Suppressor macrophage treated with lipopolysaccharide for 1 hour (primary cell): ENCODE measurements around the gene PTPRK.

Experiments used
- DNase-seq, 3 donors: peaks; one replicate each; pipeline ENCODE4 v3.0.0-alpha.2; 2020 to 2022

PTPRK gene

DNA sequence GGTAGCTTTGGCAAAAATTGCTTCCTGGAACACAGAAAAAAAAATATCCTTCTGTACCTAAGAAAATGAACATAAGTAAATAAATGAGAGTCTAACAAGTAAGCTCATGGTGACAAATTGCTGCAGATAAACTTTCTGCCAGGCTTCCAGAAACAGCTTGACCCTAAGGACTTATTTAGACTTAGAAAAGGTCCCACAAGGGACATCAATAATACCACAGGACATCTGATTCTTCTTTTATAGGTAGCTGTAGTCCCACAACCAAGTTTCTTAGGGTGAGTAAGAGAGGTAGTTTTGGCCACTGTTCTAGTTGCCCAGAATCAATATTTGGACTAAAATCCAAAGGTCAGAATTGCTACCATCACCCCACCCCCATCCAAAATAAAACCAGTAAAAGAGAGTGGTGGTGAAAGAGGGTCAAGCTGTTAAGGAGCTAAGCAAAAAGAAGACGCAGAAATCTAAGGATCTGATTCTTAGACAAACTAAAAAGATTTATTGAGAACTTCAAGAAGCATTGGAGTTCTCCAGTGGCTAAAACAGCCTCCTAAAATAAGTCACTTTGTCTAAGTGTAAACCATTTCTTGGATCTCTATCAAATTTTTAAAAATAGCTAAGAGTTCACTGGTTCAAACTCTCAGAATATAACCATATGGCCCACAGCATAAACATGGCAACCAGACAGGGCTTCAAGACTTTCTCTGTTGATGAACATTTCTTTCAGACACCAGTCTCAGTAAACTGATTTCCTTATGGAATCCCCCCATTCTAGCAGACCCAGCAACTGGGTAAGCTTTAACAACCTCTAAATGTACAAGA, 180.6 kb downstream of the PTPRK start:
- no peak for DNase-seq

DNA sequence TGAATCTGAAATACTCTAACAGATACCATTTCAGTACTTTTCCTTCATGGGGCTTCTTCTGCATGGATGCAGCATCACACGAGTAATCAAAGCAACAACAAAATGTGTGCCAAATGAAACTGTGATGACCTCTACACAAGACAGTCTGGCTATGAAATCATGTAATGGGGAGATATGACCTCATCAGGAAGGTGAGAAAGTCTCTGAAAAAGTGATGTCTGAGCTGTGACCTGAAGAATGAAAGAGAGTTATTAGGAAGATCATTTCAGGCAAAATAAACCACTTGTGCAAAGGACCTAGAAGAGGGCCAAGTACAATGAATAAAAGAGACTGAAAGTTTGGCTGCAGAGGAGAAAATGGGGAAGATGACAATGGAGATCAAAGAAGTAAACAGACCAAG, 182.8 kb downstream of the PTPRK start:
- DNase-seq: no peak

DNA sequence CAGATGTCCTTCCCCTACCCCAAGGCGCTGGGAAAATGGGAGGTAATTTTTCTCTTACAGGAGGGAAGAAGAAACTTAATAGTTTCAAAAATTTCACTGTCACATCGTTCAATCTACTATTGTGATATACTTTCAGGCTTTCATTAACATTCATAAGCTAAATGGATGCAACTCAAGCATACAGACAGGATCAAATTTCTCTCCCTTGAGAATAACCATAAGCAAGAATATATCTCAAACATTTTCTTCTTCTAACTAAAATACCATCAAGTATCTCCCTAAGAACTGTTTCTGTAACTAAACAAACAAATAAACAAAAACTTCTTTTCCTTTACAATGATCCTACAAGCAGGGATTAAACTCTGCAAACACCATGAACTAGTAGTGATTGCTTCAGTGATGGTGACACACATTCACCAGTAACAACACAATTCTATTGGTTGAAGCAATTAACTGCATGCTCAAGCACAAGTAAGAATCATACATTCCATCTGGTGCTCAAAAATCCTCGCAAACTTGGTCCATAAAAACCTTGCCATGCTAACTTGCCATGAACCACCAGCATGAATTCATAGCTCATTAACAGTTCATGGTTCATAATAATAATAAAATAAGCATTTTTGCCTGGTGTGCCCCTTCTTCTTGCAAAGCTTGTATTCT, 183.8 kb downstream of the PTPRK start:
- no peak for DNase-seq

DNA sequence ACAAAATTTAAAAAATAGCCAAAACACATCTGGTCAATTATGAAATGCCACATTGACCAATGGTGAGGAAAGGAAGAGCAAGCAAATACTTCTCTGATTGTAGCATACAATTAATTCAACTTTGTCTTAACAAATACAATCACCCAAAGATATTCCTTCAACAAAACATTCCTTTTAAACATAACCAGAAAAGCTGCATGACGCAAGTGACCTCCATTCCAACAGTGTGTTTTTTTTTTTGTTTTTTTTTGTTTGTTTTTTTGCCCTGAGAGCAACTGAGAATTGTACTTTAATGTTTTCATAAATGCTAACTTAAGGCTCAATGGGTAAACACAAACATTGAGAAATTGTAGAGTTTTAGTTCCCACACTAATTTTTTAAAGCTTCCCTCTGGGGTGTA, 184.4 kb downstream of the PTPRK start:
- DNase-seq: no peak

DNA sequence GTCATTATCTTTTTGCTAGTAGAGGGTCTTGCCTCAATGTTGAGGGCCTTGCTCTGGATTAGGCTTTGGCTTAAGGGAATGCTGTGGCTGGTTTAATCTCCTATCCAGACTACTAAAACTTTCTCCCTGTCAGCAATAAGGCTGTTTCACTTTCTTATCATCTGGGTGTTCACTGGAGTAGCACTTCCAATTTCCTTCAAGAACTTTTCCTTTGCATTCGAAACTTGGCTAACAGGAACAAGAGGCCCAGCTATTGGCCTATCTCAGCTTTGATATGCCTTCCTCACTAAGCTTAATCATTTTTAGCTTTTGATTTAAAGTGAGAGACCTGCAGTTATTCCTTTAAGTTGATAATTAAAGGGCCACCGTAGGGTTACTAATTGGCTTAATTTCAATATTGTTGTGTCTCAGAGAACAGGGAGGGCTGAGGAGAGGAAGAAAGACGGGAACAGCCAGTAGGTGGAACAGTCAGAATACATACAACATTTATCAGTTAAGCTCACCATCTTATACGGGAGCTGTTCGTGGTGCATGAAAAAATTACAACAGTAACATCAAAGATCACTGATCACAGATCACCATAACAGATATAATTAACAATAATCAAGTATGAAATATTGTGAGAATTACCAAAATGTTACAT, 186.7 kb downstream of the PTPRK start:
- DNase-seq: no peak

DNA sequence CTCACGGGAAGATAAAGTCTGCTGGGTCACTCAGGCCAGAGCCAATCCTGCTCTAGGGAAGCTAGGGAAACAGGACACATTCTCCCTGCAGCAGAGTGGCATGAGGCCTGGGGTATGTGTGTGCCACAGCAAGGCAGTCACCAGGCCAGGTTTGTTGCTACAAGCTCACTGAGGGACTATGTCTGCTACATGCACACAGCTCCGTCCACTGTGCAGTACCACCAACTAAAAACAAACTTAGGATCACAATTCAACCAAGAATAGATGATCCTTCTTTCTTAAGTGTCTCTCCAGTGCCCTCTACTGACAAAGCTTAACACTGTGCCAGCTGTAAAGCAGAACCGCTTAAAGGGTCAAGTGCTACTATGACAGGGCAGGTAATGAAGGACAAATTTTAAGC, 192.5 kb downstream of the PTPRK start:
- peak; percentile 50 to 69 (median 63) for DNase-seq

DNA sequence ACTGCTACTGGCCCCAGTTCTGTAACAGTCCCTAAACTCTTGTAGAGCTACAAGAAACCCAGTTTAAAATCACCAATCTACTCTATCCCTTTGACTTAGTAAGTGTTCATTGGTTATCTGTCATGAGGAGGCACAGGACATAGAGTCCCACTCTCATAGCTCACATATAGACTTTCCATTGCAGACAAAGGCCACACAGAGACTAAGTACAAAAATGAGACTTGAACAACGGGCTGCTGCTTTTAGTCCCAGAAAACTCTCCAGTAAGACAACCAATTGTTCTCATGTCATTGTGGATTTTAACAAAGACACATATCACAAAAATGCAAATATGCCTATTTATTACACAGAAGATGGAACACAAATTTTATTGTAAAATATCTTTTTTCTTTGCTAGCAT, 197.4 kb downstream of the PTPRK start:
- no peak for DNase-seq

DNA sequence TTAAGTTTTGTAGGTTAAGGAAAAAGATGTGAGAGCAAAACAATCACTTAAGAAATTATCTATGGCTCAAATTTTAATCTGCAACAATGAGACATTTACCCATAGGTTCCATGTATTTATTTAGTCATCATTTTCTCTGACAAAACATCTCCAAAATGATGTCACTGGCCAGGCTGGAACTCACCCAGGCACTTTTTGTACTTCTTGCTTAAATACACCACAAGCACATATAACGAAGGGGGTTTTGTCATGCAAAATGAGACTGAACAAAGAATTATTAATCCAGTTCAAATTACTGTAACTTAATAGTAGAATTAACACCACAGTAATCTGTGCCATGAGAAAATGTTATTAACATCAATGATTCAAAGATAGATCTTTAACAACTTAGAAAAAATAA, 200.5 kb downstream of the PTPRK start:
- DNase-seq: no peak

DNA sequence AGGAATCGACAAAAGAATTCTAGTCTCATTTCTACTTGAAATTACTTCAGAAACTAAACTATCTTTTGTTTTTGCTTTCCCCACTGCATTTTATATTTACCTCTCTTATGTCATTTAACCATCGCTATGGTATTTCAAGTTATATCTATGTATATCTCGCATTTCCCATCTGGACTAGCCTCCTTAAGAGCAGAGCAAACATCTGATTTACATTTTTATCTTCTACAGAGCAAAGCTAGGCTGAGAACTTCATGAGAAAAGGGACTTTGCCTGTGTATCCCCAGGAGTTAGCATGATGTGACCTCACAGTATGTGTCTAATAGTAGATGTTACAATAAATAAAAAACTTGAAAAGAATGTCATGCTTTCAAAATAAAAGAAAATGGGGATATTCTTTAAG, 201.2 kb downstream of the PTPRK start:
- DNase-seq: no peak

DNA sequence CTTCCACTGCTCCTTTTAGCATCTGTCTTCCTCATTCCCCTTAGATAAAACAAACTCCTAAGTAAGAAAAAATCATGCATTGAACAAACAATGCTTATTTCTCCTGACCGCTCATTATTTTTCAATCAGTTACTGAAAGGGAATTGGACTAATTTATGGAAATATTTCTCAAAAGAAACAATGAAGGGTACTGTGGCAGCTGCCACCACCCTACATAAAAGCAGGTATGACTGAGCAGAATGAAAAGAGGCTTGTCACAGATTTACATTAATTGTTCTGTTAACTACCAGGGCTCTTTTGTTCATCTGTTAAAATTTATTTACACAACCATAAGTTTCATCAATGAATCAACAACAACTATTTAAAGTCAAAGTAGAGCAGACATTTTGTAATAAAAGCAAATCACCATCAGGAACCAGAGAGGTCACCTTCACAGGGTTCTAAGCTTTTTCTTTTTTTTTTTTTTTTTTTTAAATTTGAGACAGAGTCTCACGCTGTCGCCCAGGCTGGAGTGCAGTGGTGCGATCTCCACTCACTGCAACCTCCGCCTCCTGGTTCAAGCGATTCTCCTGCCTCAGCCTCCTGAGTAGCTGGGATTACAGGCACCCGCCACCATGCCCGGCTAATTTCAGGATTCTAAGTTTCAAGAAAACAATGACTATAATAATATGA, 204.0 kb downstream of the PTPRK start:
- no peak for DNase-seq

DNA sequence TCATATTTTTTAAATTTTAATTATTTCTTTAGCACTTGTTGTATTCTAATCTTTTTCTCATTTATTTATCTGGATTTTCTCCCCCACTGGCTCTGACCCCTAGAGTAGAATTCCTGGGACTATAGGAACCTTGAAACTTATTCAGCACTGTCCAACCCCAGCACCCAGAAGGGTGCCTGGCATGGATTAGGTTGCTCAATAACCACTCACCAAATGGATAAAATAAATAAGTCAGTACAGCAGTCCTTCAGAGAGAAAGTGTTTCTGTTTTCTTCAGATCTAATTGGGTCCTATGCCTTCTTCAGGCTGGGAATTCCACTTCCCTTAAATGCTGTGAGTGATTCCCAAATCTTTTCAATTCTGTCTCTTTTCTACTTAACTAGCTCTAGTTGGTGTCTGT, 206.2 kb downstream of the PTPRK start:
- no peak for DNase-seq

DNA sequence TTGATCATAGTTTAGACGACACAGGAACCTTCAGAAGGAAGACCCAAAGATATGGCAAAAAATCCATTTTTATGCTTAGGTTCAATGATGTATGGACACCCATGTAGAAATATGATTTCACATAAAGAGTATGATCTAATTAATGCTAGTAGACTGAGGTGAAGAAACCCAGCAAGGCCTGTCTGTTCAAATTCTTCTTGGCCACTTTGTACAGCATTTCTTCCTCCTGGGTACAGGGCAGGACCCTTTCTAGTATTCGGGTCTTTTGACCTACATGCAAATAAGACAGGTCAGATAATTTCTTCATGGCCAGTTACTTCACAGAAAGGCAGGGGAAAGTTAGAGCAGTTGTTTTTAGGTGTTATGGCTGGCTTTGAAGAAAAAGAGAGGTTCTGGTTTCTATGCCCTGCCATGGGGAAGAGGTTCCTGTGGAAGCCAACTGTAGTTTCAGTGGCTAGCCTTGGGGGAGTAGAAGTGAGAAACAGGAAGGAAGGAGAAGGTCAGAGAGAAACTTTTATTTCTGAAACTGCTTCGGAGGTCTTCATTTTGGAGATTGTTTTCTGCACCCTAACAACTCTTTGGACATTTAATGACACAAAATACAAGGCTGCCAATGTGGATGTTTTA, 208.3 kb downstream of the PTPRK start:
- DNase-seq: peak in 2 of 3 donors; percentile 7 to 13

DNA sequence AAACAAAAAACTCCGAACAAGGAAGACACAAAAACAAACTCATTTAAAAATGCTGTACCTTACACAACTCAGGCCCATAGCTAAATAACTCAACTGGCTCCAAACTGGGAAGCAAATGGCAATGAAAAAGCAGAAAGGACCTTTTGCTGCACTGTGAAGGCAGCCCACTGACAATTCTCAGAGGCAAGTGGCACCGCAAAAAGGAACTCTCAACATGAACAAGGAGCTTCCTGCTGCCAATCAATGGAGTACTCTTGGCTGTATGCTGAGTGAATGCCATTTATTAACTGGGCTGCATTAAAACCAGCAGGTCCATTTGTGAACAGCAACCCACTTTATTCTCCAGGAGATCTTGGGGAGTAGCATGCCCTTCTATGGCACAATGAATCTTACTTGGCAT, 209.9 kb downstream of the PTPRK start:
- no peak for DNase-seq

DNA sequence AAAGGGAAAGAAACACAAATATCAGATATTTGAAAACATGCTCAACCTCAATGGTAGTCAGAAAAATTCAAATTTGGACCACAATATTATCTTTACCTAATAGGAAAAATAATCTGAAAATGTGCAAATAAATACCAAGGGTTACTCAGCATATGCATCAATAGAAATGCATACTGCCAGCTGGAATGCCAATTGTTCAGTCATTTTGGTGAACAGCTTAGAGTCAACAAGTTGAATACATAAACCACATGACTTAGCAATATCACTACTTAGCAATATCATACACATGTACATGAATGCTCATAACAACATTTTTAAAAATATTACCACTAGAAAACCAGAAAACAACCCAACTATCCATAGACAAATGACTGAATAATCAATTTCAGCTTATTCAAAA, 212.7 kb downstream of the PTPRK start:
- DNase-seq: no peak

DNA sequence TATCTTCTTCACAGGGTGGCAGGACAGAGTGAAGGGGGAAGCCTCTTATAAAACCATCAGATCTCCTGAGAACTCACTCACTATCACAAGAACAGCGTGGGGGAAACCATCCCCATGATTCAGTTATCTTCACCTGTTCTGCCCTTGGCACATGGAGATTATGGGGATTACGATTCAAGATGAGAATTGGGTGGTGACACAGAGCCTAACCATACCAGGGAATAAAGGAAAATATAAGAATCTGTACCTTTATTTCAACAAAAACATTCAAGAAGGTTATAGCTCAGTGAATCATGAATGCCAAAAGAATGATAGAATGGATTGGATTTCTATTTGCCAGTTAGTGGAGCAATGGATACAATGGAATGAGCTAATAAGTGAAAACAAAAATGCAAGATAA, 214.4 kb downstream of the PTPRK start:
- no peak for DNase-seq

DNA sequence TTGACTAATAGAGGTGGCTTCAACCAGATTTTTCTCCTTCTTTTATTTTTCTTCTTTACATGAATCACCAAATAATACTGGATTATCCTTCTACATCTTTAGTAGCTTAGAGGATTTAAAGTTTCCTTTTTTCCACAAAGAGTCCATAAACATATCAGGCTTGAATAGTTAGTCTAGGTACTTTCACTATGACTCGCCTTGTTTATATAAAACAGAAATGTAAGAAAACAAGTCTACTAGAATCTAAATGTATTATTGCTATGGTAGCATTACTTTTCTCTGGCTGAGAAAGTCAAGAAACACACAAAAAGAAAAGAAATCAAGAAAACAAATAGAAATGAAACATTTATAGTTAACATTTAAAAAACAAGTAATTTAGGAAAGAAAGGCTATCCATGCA, 215.2 kb downstream of the PTPRK start:
- no peak for DNase-seq

DNA sequence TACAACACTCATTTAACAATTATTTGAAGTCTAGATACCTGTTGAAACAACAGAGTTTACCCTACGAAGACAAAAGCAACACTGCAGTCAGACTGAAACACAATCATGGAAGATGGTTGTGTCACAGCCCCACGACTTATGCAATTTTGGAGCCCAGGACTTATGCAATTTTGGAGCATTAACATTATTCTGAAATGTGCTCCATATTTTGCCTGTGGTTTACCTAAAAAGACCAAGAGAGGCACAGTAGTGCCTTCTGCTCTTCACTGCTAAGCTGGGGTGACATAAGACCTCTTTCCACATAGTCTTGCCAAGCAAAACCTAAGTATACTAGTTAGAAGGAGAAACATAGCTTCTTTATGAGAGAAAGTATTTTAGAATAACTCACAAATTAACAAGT, 216.5 kb downstream of the PTPRK start:
- DNase-seq: peak; percentile 40 to 55 (median 48)

DNA sequence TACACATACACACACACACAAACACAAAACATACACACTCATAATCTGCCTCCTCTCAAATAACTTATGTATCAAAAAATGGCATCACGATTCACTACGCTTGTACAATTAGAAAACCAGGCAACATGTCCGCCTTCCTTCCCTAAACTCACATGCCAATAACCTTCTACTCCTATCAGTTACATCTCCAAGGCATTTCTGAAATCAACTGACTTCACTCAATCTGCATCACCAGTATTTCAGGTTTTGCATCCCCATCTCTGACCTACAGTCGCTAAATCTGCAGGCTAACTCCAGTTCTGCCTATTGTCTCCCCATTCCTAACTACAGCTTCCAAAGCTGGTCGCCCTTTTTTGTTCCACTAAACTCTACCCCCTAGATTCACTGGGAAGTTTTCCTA, 217.5 kb downstream of the PTPRK start:
- no peak for DNase-seq

DNA sequence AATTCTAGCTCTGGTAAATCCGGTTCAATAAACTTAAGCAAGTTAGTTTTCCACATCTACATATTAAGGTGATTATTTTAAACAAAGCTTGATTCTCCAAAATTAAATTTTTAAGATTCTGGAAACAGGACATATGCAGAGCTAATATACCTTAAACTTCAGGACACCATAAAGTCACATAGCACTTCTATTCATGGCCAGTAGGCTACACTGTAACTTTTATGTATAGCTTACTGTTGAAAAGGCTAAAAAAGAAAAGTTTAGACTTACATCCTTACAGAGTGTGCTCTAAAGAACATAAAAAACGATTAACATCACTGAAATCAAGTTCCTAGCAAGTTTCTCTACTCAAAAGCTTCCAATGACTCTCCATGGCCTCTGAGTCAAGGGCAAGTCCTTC, 224.7 kb downstream of the PTPRK start:
- DNase-seq: no peak

DNA sequence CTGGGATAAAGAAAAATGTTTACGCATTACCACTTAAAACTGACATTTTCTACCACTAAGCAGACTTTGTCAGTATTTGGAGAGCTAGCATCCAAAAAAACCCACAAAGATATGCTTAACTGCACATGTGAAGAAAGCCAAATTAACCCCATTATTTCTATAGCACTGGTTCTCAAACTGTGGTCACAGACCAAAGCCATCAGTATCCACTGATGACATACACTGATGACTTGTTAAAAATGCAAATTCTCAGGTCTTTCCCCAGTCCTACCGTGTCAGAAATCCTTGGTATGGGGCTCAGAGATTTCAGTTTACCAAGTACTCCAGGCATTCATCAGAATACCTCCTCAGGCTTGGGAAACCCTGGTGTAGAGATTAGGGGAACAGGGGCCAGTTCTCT, 230.2 kb downstream of the PTPRK start:
- no peak for DNase-seq

DNA sequence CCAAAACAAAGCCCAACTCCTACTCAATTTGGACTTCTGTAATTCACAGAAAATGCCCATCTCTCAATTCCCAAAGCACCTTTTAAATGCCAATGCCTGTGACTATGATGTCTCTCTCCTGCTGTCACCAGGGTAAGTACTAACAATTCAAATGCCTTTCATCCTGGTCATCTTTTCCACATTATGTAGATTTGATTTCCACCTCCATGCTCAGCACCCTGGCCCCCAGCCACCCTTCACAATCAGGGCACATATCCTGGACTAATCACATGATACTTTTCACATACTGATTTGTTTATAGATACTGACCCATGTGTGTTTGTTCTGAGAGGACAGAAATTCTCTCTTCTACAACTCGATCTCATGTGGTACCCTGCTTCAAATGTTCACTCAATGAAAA, 236.3 kb downstream of the PTPRK start:
- DNase-seq: no peak

DNA sequence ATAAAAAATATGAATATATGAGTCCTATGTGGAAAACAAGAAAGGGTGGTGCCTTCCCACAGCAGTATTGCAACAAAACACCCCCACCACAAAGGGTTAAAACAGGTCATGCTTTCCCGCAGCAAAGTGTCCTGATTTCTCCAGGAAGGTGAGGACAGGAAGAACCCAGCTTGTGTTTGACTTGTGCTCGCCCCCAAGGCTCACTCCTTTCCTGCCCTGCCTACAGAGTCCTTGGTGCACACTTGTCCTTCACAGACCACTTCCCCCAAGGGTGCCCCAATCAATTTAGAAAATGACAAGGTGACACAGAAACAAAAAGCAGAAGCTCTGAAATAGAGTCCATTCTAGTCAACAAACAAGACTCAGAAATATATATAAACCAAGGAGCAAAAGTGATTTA, 237.4 kb downstream of the PTPRK start:
- no peak for DNase-seq

DNA sequence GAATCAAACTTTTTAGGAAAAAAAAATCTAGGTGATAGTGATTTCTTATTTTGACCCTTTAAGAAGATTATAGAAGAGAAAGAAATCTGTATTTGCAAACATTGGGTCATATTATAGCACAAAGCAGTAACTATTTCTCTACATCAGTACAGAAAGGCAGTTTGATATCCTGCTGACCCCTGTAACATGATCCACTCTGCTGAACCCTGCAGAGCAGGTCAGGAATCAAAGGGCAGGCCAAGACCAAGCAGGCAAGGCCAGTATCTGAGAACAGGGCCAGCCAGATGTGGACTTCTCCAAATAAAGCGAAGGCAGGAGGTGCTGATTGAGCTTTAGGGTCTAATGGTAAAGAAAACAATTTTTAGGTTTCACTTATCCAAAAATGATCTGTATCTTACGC, 239.4 kb downstream of the PTPRK start:
- no peak for DNase-seq
